Neural crest cell (in vitro differentiated cells): ENCODE measurements around the gene MC1R. TPM values are rescaled to one million over a fixed set of nuclear protein-coding genes. Genes with fewer than 3 reads are reported as not detected.

Source experiments
- DNase-seq: peaks from one replicate; pipeline ENCODE4 v3.0.0; 2021; ENCODE audit warnings: low read depth, mixed read lengths, low spot score
- H3K27ac Mint-ChIP-seq: one replicate; pipeline ENCODE4 v1.8.0; 2021; ENCODE audit warnings: mild to moderate bottlenecking, mixed read lengths; ENCODE audit not compliant: unreplicated experiment
- H3K27me3 Mint-ChIP-seq: 2 replicates; pipeline ENCODE4 v1.8.0; 2021; ENCODE audit warnings: low read depth, mild to moderate bottlenecking, mixed read lengths
- H3K36me3 Mint-ChIP-seq: 2 replicates; pipeline ENCODE4 v1.8.0; 2021; ENCODE audit warnings: low read depth, mild to moderate bottlenecking, mixed read lengths
- H3K4me1 Mint-ChIP-seq: 2 replicates; pipeline ENCODE4 v1.8.0; 2021; ENCODE audit warnings: mixed read lengths
- H3K4me3 Mint-ChIP-seq: one replicate; pipeline ENCODE4 v1.8.0; 2021; ENCODE audit warnings: mild to moderate bottlenecking, mixed read lengths
- H3K9me3 Mint-ChIP-seq: 2 replicates; pipeline ENCODE4 v1.8.0; 2021; ENCODE audit warnings: mixed read lengths
- total RNA-seq: library from RNA; stranded (reverse); gene quantifications from 2 replicates; pipeline ENCODE4 v1.2.1, GENCODE V29; 2021
- TF ChIP-seq, protein P1 (sequence below): fragments of 200-600 bp; sonication (generic); conservative IDR thresholded peaks from 2 replicates; pipeline ENCODE4 v1.5.0; 2021; ENCODE audit warnings: antibody characterized with exemption, mild to moderate bottlenecking

MC1R gene
- total RNA-seq, 1 donor from 2014 or later, result 8.3 TPM

DNA sequence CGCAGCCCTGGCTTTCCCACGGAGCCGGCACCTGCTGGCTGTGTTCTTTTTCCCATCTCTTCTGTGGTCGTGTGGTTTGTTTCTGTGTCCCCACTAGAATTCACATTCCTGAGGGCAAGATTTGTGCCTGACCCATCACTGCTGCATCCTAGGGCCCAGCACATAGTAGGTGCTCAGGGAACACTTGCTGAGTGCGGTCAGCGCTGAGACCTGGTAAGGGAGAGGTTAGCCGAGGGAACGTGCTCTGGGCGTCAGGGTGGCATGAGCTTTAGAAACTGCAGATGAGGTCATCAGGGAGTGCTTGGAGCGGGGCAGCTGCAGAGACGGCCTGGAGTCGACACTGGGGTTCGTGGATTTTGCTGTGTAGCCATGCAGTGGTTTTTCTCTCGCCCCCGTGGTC, 35.8 kb downstream of the MC1R start:
- Mint-ChIP-seq H3K27ac (peak overlapping the region; percentile 45), H3K4me1 (peaks cover 9% of the 10 kb centered on the region), H3K9me3 (no peaks in the 10 kb centered on the region), H3K27me3 (no peaks in the 10 kb centered on the region), H3K4me3 (peak overlapping the region; percentile 61), H3K36me3 (peaks cover 11% of the 10 kb centered on the region)
- TF ChIP-seq, protein P1, sequence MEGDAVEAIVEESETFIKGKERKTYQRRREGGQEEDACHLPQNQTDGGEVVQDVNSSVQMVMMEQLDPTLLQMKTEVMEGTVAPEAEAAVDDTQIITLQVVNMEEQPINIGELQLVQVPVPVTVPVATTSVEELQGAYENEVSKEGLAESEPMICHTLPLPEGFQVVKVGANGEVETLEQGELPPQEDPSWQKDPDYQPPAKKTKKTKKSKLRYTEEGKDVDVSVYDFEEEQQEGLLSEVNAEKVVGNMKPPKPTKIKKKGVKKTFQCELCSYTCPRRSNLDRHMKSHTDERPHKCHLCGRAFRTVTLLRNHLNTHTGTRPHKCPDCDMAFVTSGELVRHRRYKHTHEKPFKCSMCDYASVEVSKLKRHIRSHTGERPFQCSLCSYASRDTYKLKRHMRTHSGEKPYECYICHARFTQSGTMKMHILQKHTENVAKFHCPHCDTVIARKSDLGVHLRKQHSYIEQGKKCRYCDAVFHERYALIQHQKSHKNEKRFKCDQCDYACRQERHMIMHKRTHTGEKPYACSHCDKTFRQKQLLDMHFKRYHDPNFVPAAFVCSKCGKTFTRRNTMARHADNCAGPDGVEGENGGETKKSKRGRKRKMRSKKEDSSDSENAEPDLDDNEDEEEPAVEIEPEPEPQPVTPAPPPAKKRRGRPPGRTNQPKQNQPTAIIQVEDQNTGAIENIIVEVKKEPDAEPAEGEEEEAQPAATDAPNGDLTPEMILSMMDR, result no peak
- DNase-seq, result no peak

DNA sequence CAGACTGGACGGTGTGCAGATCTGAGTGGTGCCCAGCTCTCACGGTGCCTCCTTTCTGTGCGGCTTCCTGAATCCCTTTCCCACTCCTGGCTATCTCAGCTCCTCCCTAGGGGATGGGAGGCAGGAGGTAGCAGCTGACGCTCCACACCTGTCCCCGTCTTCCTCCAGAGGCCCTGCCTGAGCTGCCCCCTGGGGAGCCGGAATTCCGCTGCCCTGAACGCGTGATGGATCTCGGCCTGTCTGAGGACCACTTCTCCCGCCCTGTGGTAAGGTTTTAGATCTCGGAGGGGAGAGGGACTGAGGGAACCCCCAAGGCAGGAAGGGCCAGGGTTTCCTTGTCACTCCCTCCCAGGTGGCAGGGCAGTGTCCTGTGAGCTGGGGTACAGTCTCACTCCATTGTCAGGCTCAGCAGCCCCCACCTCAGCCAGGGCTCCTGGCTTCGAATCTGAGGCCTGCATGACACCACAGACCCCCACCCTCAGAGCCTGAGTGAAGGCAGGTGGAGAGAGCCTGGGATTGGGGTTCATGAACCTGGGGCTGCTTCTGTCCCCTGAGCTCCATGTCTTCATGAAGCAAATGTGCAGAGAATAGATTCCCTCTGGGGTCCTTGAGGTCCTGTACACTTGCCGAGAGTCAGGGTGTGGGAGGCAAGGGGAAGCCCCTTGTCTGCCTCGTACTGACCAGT, 36.5 kb downstream of the MC1R start:
- H3K27ac Mint-ChIP-seq, result no peak overlapping the region
- no peak for DNase-seq

DNA sequence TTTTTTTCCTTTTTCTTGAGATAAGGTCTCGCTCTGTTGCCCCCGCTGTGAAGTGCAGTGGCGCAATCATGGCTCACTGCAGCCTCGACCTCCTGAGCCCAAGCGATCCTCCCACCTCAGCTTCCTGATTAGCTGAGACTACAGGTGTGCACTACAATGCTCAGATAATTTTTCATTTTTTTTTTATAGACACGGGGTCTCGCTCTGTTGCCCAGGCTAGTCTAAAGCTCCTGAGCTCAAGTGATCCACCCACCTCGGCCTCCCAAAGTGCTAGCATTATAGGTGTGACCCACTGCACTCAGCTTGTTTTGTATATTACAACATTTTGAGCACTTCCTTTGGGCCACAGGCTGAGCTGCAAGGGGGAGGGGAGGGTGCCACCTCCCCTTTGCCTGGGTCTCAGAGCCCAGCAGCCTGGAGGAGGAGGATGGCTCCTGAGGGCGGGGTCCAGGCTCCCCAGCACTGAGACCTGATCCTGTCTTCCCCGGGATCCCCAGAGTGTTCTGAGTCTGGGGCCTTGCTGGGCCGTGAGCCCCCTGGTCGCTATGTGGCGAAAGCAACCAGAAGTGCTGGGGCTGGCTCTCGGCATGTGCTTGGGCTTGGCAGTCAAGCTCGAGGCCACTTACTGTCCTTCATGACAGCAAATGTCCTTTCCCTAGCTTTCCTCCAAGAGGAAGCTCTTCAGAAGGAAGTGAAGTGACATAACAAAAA, 38.0 kb downstream of the MC1R start:
- Mint-ChIP-seq H3K27ac (no peak overlapping the region), H3K27me3 (no peaks in the 10 kb centered on the region), H3K4me1 (peaks cover 5% of the 10 kb centered on the region), H3K36me3 (peaks cover 14% of the 10 kb centered on the region), H3K9me3 (no peaks in the 10 kb centered on the region), H3K4me3 (no peak overlapping the region)
- TF ChIP-seq, protein P1, result no peak
- DNase-seq, result no peak

More for the DNA sequence above, 36.5 kb downstream of the MC1R start:
- H3K4me3 Mint-ChIP-seq, result peak overlapping the region; percentile 61
- TF ChIP-seq, protein P1, result no peak
- H3K36me3 Mint-ChIP-seq, result peaks cover 14% of the 10 kb centered on the region
- no peaks in the 10 kb centered on the region for H3K9me3 Mint-ChIP-seq
- H3K4me1 Mint-ChIP-seq, result peaks cover 6% of the 10 kb centered on the region
- H3K27me3 Mint-ChIP-seq, result no peaks in the 10 kb centered on the region

DNA sequence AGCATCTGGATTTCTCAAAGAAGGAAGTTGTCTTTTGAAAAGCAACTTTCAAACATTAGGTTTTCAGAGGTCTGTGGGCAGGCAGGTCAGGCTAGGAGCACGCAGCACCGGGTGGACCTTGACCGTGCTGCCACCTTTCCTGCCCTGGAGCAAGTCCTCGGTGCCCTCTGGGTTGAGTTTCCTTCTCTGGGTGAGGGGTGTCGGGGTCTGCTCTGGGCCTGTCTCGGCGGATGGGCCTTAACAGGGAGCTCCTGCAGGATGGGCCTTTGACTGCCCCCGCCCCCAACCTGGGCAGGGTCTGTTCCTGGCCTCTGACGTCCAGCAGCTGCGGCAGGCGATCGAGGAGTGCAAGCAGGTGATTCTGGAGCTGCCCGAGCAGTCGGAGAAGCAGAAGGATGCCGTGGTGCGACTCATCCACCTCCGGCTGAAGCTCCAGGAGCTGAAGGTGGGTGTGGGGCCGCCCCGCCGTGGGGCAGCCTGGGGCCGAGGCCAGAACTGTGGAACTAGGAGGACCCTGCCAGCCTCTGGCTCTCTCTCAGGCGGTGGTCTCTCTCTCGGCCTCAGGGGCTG, 38.6 kb downstream of the MC1R start:
- no peaks in the 10 kb centered on the region for H3K27me3 Mint-ChIP-seq
- H3K36me3 Mint-ChIP-seq, result peaks cover 14% of the 10 kb centered on the region
- TF ChIP-seq, protein P1, result no peak
- H3K4me3 Mint-ChIP-seq, result no peak overlapping the region
- H3K27ac Mint-ChIP-seq, result no peak overlapping the region
- no peaks in the 10 kb centered on the region for H3K9me3 Mint-ChIP-seq
- peaks cover 5% of the 10 kb centered on the region for H3K4me1 Mint-ChIP-seq
- DNase-seq, result no peak

DNA sequence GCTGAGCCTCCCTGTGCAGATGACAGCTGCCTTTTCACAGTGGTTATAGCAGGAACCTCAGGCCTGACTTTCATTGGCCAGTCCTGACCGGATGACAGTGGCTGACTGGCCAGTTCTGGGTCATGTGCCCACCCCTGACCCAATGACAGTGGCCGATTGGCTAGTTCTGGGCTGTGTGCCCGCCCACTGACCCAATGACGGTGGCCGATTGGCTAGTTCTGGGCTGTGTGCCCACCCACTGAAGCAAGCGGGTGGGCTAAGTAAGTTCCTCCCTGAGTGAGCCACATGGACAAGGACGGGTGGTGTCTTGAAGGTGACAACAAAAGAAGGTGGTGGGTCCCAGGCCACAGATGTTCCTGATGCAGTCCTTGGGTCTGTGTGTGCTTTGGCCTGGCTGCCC, 39.4 kb downstream of the MC1R start:
- no peaks in the 10 kb centered on the region for H3K27me3 Mint-ChIP-seq
- H3K4me3 Mint-ChIP-seq, result no peak overlapping the region
- H3K9me3 Mint-ChIP-seq, result no peaks in the 10 kb centered on the region
- peak; percentile 35 for DNase-seq
- H3K4me1 Mint-ChIP-seq, result peaks cover 5% of the 10 kb centered on the region
- H3K36me3 Mint-ChIP-seq, result peaks cover 14% of the 10 kb centered on the region
- peak overlapping the region; percentile 83 for H3K27ac Mint-ChIP-seq
- TF ChIP-seq, protein P1, result no peak
